ENCODE measurements around the gene CGAS.
"Not testable (repeated sequence)": the region's sequence is repeated elsewhere in the genome, so short reads cannot be mapped to it uniquely, and the experiment has no call there.

Gene CGAS

DNA sequence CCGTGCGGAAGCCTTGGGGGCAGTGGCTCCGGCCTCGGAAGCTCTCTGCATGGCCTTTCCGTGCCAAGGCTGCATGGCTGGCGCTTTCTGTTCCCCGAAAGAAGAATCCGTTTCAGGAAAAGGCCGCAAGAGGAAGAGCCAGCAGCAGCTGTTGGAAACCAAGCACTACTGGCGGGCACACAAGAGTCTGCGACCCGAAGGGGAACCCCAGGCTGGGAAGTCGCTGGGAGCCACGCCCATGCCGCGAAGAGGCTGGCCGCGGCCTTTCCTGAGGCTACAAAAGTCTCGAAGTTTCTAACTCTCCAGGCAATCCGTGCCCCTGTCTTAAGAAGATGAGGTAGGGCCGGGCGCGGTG is at the start of gene CGAS:
Gene CGAS (minus strand): TSS at position 191 of the 355 bp plus-strand sequence. CDS start 116 bp downstream, at position 75.
- peak; percentile 58 for DNase-seq (ENCODE audit: low read depth)

DNA sequence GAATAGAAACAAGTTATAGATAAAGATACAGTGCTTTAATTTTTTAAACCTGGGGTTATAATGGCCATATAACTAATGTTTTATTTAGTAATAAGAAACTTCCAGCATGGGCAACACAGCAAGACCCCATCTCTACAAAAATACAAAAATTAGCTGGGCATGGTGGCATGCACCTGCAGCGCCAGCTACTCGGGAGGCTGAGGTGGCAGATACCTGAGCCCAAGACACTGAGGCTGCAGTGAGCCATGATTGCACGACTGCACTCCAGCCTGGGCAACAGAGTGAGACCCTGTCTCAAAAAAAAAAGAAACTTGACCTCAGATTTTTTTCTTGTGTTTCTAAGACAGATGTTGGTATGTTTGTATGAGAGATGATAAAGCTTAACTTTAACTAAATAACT is 45.8 kb upstream of the CGAS start:
- no peak for DNase-seq (ENCODE audit: low read depth)

DNA sequence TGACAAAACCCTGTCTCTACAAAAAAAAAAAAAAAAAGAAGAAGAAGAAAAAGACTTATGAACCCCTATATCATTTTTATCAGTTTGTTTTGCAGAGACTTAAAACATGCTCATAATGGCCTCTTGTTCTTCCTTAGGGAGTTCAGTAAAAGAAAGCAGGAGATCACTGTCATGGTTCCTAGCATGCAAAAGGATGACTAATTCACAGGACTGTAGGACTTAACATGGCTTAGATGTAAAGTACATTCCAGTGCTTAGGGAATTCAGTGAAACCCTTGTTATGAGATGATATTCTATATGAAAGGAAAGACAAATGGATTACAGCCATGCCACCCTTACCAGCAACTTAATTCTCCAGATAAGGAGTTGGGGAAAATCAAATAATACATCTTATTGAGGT is 39.3 kb upstream of the CGAS start:
- DNase-seq (ENCODE audit: low read depth) = no peak

DNA sequence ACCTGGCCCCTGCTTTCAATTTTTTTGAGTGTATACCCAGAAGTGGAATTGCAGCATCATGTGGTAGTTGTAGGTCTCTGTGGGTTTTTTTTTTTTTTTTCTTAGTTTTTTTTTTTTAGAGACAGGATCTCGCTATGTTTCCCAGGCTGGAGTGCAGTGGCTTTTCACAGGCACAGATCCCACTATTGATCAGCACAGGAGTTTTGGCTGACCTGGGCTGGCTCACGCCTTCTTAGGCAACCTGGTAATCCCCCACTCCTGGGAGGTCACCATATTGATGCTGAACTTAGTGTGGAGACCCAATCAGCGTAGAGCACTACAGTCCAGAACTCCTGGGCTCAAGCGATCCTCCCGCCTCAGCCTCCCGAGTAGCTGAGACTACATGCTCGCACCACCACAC is 35.4 kb upstream of the CGAS start:
- DNase-seq (ENCODE audit: low read depth) = no peak

DNA sequence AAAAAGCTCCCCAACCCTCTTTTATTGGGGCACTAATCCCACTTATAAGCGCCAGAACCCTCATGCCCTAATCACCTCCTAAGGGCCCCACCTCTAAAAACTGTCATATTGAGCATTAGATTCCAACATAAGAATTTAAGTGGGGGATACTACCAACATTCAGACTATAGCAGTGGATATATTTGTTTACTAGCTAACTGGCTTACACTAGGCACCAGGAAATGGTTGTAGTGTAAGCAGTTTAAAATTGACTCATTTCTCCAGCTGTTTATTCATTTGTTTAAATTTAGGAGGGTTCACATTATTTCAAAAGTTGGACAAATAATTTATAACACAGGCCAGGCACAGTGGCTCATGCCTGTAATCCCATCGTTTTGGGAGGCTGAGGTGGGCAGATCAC is 32.3 kb upstream of the CGAS start:
- no peak for DNase-seq (ENCODE audit: low read depth)

DNA sequence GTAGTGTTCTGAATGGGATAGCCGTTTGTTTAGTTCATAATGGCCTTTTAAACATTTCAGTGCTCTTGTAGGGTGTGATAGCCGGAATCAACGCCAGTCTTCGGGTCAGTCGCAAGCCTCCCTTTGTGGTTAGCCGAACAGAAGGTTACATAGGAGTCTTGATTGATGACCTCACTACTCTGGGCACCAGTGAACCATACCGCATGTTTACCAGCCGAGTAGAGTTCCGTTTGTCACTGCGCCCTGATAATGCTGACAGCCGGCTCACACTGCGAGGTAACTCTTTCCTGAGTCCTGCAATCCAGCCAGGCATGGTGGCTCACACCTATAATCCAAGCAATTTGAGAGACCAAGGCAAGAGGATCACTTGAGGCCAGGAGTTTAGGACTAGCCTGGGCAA is 29.9 kb upstream of the CGAS start:
- DNase-seq (ENCODE audit: low read depth) = no peak

DNA sequence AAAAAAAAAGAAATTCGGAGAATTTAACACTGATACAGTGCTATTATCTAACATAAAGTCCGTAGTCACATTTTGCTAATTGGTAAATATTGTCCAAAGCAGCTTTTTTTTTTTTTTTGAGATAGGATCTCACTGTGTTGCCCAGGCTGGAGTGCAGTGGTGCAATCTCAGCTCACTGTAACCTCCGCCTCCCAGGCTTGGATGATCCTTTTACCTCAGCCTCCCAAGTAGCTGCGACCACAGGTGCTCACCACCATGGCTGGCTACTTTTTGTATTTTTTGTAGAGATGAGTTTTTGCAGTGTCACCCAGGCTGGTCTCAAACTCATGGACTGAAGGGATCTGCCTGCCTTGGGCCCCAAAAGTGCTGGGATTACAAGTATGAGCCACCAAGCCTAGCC is 25.3 kb upstream of the CGAS start:
- no peak for DNase-seq (ENCODE audit: low read depth)

DNA sequence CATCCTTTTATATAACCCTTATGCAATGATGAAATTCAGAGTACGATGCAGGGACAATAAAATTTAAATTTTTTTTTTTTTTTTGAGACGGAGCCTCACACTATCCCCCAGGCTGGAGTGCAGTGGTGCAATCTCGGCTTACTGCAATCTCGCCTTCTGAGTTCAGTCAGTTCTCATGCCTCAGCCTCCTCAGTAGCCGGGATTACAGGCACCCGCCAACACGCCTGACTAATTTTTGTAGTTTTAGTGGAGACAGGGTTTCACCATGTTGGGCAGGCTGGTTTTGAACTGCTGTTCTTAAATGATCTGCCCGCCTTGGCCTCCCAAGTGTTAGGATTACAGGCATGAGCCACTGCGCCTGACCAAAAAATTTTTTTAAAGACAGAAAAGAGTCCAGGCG is 24.6 kb upstream of the CGAS start:
- no peak for DNase-seq (ENCODE audit: low read depth)

DNA sequence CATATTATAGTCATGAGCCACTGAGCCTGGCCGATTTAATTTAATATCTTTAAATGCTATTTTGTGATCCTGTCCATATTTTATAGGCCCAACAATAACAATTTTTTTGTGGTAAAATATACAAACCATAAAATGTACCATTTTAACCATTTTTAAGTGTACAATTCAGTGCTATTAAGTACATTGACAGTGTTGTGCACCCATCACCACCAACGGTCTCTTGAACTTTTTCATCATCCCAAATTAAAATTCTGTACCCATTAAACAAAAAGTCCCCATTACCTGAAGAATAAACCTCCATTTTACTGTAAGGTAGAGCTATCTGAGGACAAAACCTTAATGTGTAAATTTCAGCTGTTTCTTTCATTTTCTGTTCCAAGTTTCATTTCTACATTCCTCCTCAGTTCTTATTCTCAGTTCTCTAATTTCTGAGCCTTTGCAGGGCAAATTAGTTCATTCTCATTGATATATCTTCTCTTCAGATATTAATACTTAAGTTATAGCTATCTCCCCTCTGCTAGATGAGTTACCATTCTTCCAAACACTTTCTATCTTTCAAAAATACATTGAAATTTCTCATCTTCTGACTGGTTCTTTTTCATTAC is 19.7 kb upstream of the CGAS start:
- DNase-seq (ENCODE audit: low read depth) = no peak

DNA sequence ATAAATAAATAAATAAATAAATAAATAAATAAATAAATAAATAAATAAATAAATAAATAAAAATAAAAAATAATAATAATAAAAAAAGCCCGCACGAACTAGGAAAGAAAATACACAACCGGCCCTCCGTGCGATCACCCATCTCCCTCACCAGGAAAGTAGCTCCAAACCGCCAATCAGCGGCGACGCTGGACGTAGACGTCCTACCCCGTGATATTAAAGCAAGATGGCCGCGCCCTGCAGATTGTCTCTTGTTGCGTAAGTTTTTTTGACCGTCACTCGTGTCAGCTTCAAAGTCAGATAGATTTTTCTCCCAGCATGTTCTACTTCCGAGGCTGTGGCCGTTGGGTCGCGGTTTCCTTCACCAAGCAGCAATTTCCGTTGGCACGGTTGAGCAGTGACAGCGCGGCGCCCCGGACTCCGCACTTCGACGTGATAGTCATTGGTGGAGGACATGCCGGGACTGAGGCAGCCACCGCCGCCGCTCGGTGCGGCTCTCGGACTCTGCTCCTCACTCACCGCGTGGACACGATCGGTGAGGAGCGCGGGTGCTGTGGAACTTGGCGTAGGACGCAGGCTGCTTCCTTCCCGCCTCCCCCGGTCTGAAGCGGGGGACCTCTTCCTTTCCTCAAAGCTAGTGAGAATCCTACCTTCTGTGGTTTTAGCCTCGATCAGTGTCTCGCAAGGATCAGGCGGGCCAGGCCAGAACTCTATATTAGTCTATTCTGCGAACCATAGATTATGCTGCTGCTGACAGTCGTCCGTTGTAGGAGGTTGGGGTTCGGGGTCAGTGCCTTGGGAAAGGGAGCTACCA is 9.6 kb upstream of the CGAS start, which contains the start of gene MTO1:
Gene MTO1 (plus strand): TSS at position 201 of the 814 bp plus-strand sequence. CDS start 118 bp downstream, at position 319.
- peak; percentile 67 for DNase-seq (ENCODE audit: low read depth)

DNA sequence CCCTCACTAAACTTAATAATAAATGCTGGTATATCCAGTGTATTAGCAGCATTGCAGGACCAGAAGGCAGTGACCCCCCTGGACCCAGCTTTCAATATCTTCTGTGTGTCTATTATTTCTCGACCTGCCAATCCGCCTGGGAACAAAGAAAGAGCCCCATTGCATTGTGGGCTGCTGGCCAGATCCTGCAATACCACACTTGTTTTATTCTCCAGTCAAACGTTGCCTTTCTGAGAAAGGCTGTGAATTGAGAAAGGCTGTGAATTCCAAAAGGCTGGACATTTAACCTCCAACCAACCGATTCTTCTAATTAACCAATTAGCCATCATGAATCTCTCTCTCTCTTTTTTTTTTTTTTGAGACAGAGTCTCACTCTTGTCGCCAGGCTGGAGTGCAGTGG is 8.0 kb upstream of the CGAS start:
- DNase-seq (ENCODE audit: low read depth) = no peak

DNA sequence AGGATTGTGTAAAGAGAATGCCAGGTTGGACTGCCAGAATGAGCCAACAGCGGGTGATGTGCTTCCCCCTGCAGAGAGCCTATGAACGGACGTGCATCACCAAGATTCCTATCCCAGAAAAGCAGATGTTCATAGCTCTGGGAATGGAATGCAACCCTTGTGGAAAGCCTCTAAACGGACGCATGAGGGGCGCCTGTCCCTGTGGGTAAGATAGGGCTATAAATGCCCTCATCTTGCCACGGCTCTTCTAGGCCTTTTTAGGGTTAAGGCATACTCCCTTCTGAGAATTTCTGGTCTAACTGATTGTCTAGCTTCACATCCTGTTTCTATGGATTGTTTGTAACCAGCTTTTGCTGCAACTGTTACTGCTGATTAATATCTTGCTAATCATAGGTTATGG is 7.4 kb upstream of the CGAS start:
- DNase-seq (ENCODE audit: low read depth) = not testable (repeated sequence)

DNA sequence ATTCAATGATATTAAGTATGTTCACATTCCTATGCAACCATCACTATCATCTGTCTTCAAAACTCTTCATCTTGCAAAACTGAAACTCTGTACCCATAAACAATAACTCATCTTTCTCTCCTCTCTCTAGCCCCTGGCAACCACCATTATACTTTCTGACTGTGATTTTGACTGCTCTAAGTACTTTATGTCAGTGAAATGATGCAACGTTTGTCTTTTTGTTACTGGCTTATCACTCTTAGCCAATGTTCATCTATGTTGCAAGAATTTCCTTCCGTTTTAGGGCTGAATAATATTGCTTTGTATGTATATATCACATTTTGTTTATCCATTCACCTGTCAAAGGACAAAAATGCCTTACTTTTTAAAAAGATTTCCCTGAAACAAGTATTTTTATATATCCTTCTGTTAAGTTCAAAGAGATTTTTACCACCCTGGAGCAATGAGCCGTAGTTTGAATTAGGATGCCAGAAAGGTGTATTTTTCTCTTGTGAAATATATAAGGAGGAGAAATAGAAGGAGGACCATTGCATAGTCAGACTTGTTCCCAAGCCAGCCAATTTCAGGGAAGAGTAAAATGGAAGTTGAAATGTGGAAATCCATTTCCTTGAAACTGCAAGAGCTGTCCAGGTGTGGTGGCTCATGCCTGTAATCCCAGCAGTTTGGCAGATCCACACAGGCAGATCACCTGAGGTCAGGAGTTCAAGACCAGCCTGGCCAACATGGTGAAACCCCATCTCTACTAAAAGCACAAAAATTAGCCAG is 4.0 kb upstream of the CGAS start:
- DNase-seq (ENCODE audit: low read depth) = no peak

DNA sequence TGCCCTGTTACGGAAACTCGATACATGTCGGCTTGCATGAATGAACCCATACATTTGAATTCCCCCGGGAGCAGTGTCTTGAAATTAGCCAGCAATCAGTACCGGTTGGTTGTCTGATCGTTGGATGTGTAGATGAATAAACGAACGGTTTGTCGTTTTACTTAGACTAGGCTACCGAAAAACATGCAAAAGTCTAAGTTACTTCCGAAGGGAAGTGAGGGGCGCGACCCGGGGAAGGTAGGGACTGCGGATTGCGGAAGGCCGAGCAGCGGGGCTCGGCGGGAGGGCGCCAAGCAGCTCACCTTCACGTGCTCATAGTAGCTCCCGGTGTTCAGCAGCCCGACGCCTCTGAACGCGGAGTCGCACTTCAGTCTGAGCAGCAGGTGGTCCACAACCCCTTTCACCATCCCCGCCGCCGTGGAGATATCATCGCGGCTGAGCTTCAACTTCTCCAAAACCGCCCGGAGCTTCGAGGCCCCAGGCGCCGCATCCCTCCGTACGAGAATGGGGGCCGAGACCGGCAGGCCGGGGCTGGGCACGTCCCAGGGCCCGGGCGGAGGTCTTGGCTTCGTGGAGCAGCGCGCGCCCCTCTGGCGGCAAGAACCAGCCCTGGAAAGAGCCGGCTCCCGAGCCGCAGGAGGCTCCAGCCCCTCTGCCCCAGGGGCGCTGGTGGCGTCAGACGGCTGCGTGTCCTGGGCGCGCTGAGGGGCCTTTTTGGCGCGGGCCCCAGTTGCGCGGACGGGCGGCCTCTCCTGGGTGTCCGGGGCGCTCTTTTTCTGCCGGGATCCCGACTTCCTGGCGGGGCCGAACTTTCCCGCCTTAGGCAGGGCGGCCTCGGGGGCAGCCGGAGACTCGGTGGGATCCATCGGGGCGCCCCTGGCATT is 632 bp downstream of the CGAS start:
- peak; percentile 30 for DNase-seq (ENCODE audit: low read depth)

DNA sequence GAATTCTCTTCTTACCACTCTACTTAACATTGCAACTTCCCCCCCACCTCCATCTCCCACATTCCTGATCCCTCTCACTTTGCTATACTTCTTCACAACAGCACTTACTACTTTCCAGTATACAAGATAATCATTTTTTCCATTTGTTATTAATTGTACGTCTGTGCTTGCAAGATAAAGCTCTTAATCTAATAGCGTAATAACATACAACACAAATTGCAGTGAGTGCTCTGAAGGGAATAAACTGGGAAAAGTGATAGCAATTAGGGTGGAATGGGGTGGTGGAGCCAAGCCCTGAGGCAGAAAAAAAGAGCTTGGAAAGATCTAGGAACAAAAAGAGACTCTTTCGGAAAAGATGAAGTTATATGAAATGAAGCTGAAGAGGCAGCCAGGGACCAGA is 8.5 kb downstream of the CGAS start:
- DNase-seq (ENCODE audit: low read depth) = no peak

DNA sequence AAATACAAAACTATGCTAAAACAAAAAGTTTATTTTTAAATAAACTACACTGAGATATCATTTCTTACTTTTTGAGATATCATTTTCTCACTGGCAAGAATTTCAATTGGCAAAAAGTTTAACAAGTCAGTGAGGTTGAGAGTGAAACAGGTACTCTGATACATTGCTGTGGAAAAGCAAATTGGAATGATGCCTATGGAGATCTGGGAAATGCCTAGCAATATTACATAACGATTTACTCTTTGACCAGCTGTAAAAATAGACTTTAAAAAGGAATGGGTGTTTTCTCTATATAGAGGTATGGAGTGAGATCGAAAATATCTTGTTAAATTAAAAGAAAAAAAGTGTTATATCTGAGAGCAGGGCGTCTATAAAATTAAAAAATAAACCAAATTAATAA is 16.9 kb downstream of the CGAS start:
- DNase-seq (ENCODE audit: low read depth) = no peak

DNA sequence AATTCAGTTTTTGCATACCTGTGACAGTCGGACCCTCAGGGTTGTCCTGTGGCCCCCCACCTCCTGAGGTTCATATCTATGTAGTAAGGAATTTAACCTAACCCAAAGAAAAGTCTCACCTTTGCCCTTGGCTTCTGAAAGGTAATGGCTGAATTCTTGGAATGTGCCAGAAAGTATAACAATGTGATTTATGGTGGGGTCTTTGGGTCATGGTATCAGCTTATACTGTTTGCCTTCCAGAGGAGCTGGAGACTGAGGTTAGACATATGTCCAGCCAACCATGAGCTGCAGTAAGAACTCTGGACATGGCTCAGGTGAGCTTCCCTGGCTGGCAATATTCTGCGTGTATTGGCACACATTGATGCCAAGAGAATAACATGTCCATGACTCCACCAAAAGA is 30.6 kb downstream of the CGAS start:
- no peak for DNase-seq (ENCODE audit: low read depth)

DNA sequence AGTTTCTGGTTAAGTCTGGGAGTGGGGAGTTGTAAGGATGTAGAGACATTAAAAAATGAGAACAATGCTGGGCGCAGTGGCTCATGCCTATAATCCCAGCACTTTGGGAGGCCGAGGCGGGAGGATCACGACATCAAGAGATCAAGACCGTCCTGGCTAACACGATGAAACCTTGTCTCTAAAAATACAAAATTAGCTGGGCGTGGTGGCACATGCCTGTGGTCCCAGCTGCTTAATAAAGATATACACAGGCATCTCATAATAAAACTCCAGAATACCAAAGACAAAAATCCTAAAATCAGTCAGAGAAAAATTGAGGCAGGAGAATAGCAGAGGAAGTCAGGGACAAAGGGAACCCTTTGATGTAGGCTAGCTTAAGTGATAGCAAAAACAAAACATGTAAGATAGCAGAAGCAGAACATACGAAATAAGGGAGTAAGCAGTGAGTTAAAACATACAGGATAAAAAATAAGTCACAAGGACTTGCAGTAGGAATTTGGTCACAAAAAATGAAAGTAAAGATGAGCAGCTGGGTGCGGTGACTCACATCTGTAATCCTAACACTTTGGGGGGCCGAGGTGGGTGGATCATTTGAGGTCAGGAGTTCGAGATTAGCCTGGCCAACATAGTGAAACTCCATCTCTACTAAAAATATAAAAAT is 33.9 kb downstream of the CGAS start:
- no peak for DNase-seq (ENCODE audit: low read depth)

DNA sequence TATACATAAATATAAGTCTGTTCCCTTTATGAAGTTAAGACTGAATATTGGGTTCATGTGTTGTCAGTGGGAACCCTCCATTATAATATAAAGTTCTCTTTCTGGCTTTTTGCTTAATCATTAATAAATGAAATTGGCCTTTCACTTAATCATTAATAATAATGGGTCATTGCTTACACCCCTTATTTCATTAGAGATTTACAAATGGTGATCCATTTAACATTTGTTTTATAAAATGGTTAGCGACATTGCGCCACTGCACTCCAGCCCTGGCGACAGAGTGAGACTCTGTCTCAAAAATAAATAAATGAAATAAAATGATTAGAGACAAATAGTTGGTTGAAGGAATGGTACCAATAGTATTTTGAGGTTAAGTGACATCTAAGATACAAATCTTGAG is 39.0 kb downstream of the CGAS start:
- DNase-seq (ENCODE audit: low read depth) = no peak

DNA sequence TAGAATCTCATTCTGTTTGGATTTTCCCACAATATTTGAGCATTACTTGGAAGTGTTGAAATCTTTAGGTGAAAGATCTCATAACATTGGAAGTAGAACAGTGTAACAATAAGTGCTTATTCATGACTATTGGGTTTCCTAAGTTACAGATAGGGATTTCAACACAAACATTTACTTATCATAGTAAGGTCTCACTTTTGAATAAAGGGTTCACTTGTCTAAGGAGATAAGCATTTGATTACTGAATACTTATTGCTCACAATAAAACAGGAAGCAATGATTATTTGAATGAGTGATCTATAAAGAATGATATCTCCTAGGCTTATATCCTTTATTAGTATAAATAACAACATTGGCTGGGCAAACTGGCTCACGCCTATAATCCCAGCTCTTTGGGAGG is 42.7 kb downstream of the CGAS start:
- DNase-seq (ENCODE audit: low read depth) = no peak

DNA sequence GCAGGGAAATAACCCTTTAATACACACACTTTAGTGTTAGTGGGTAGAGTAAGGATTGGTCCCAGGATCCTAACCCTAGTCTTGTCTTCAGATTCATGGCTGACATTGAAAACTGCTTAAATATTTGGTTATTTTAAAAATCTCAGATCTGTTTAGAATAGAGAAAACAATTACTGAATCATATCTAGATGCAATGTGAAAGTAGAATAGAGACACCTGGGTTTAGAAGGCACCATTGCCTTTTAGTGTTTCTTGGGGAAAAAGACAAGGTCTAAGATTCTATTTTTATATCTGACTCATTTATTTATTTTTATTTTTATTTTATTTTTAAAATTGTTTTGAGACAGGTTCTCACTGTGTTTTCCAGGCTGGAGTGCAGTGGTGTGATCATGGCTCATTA is 51.4 kb downstream of the CGAS start:
- no peak for DNase-seq (ENCODE audit: low read depth)

DNA sequence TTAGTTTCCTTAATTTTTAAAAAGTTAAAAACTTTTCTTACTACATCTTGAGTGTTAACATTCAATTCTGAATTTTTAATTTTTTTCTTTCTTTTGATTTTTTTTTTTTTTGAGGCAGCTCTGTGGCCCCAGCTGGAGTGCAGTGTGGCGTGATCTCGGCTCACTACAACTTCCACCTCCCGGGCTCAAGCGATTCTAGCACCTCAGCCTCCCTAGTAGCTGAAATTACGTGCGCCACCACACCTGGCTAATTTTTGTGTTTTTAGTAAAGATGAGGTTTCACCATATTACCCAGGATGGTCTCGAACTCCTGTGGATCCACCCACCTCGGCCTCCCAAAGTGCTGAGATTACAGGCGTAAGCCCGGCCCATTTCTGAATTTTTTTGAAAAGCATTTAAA is 56.2 kb downstream of the CGAS start:
- no peak for DNase-seq (ENCODE audit: low read depth)

Measured in stimulated activated CD8-positive, alpha-beta memory T cell treated with anti-CD3 and anti-CD28 coated beads, Interleukin-12 subunit alpha, Interleukin-12 subunit beta, amount 100 ng/mL, for 4 hours (primary cell).